T1000 (cell line): ENCODE results near the gene BBS12.
"Not testable (repeated sequence)": the region's sequence is repeated elsewhere in the genome, so short reads cannot be mapped to it uniquely, and the experiment has no call there.

Source experiments
- DNase-seq: peaks from one replicate; lab custom pipeline; 2025; ENCODE audit warnings: mixed read lengths; lab: John Stamatoyannopoulos, UW

The BBS12 gene

GRCh38 chr4:122765692-122766352 is 33.3 kb downstream of the BBS12 start:
- DNase-seq: no peak

- DNase-seq: no peak
Observed at GRCh38 chr4:122766353-122766705, 33.8 kb downstream of the BBS12 start.

- no peak for DNase-seq
Observed at GRCh38 chr4:122766950-122767349, 34.4 kb downstream of the BBS12 start.

GRCh38 chr4:122771724-122772123 is 39.2 kb downstream of the BBS12 start:
- DNase-seq: no peak

- DNase-seq: no peak
Observed at GRCh38 chr4:122772311-122772710, 39.8 kb downstream of the BBS12 start.

- no peak for DNase-seq
Observed at GRCh38 chr4:122772986-122773385, 40.5 kb downstream of the BBS12 start.

- DNase-seq: no peak
Observed at GRCh38 chr4:122775039-122775438, 42.5 kb downstream of the BBS12 start.

GRCh38 chr4:122775987-122776836 is 43.7 kb downstream of the BBS12 start:
- no peak for DNase-seq

- DNase-seq: no peak
Observed at GRCh38 chr4:122776916-122777315, 44.4 kb downstream of the BBS12 start.

- no peak for DNase-seq
Observed at GRCh38 chr4:122777846-122778673, 45.6 kb downstream of the BBS12 start.

- DNase-seq: no peak
Observed at GRCh38 chr4:122781486-122781885, 49.0 kb downstream of the BBS12 start.

- peak; percentile 28 for DNase-seq
Observed at GRCh38 chr4:122783301-122784215, 51.1 kb downstream of the BBS12 start.

GRCh38 chr4:122784261-122784660 is 51.8 kb downstream of the BBS12 start:
- DNase-seq: no peak

GRCh38 chr4:122785099-122785498 is 52.6 kb downstream of the BBS12 start:
- DNase-seq: no peak

GRCh38 chr4:122786296-122786695 is 53.8 kb downstream of the BBS12 start:
- not testable (repeated sequence) for DNase-seq

- DNase-seq: not testable (repeated sequence)
Observed at GRCh38 chr4:122786920-122787319, 54.4 kb downstream of the BBS12 start.

GRCh38 chr4:122787940-122788339 is 55.4 kb downstream of the BBS12 start:
- no peak for DNase-seq

- DNase-seq: no peak
Observed at GRCh38 chr4:122788935-122789334, 56.4 kb downstream of the BBS12 start.

- no peak for DNase-seq
Observed at GRCh38 chr4:122793811-122794210, 61.3 kb downstream of the BBS12 start.
